A673 (cell line): ENCODE data around the gene PPM1F.

Experiments used
- EZH2 ChIP-seq: fragments of 200-600 bp; sonication (generic); IDR thresholded peaks from 2 replicates; pipeline ENCODE4 v1.6.1; 2017; ENCODE audit warnings: borderline replicate concordance, low read depth, mild to moderate bottlenecking, mixed read lengths, antibody characterized with exemption, low read length; ENCODE audit not compliant: poor library complexity, severe bottlenecking
- TF ChIP-seq, protein P1 (sequence below): fragments of 300-800, 200-600 bp; sonication (generic); conservative IDR thresholded peaks from 2 replicates; pipeline ENCODE4 v1.5.1; 2017; ENCODE audit warnings: low read depth, mild to moderate bottlenecking, antibody characterized with exemption, low read length, moderate library complexity, mixed read lengths

DNA sequence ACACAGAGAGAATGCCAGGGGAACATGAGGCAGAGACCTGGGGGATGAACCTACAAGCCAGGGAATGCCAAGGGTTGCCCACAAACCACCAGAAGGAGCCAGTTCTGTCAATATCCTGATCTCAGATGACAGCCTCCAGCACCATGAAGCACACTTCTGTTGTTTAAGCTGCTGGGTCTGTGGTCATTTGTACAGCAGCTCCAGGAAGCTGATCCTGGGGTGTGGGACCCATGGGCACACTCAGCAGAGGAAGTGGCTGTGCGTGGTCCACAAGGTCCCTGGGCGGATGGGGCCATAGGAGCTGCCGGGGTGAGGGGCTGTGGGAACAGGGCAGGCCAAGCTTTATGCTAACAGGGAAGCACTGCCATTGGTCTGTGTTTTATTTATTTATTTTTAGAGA is 12.1 kb downstream of the PPM1F start:
- TF ChIP-seq, protein P1, sequence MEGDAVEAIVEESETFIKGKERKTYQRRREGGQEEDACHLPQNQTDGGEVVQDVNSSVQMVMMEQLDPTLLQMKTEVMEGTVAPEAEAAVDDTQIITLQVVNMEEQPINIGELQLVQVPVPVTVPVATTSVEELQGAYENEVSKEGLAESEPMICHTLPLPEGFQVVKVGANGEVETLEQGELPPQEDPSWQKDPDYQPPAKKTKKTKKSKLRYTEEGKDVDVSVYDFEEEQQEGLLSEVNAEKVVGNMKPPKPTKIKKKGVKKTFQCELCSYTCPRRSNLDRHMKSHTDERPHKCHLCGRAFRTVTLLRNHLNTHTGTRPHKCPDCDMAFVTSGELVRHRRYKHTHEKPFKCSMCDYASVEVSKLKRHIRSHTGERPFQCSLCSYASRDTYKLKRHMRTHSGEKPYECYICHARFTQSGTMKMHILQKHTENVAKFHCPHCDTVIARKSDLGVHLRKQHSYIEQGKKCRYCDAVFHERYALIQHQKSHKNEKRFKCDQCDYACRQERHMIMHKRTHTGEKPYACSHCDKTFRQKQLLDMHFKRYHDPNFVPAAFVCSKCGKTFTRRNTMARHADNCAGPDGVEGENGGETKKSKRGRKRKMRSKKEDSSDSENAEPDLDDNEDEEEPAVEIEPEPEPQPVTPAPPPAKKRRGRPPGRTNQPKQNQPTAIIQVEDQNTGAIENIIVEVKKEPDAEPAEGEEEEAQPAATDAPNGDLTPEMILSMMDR = no peak
- no peak for TF ChIP-seq EZH2
